ENCODE measurements around the gene KLHDC7B.

DNA sequence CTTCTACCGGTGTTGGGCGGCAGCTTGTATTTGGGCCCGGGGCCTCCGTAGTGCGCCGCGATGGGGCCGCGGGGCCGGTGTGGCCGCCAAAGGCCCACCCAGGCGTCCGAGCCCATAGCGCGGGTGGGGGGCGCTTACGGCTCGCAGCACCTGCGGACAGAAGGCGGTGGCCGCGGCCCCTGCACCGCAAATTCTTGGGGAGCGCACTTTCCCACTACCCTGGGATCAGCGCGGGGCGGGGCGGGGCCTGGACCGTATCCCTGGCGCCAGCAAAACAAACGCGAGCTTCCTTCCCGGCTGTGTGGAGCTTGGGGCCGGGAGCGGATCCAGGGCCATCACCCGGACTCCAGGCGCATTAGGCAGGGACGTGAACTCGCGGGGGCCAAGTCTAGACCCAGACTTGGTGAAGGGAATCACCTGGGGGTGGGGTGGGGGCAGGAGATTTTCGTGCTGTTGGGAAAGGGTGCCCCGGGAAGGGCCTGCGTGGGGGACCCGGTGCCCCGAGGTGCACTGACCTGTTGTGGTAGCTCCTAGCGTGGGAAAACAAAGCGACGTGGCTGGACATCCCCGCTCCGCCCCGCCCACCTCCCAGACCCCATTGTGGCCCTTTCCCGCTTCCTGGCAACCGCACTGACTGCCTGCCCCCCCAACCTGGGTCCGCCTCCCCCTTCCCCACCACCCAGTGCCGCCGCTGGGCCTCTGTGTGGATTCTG lies 13.6 kb upstream of the KLHDC7B start:
- TF ChIP-seq, protein P1, sequence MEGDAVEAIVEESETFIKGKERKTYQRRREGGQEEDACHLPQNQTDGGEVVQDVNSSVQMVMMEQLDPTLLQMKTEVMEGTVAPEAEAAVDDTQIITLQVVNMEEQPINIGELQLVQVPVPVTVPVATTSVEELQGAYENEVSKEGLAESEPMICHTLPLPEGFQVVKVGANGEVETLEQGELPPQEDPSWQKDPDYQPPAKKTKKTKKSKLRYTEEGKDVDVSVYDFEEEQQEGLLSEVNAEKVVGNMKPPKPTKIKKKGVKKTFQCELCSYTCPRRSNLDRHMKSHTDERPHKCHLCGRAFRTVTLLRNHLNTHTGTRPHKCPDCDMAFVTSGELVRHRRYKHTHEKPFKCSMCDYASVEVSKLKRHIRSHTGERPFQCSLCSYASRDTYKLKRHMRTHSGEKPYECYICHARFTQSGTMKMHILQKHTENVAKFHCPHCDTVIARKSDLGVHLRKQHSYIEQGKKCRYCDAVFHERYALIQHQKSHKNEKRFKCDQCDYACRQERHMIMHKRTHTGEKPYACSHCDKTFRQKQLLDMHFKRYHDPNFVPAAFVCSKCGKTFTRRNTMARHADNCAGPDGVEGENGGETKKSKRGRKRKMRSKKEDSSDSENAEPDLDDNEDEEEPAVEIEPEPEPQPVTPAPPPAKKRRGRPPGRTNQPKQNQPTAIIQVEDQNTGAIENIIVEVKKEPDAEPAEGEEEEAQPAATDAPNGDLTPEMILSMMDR (IDR thresholded peaks at IDR 0.05): no peak
- no peak for TF ChIP-seq POLR2A (IDR thresholded peaks at IDR 0.05)
- no peak for TF ChIP-seq EP300 (IDR thresholded peaks at IDR 0.05)
